Muscle of arm (tissue), 12 donors: ENCODE measurements around the gene YTHDC2. TPM values are rescaled to one million over a fixed set of nuclear protein-coding genes. Genes with fewer than 3 reads are reported as not detected.
"Not testable (repeated sequence)": the region's sequence is repeated elsewhere in the genome, so short reads cannot be mapped to it uniquely, and the experiment has no call there.

Source experiments
- DNase-seq: peaks from one replicate; pipeline ENCODE4 v3.0.0-alpha.2; 2013
- polyA plus RNA-seq, 12 donors: library from polyadenylated mRNA; unstranded; fragments of 120-200 nt; gene quantifications; one replicate each; pipeline ENCODE4 v1.2.1, GENCODE V29; 2013; ENCODE audit not compliant: insufficient read length in 12 of 12

Gene YTHDC2
- polyA plus RNA-seq, 12 donors, result 13.1 to 31.6 (median 20.6) TPM; not detected in 1

GRCh38 chr5:113600255-113600905 is 86.9 kb downstream of the YTHDC2 start:
- DNase-seq, result no peak

GRCh38 chr5:113601423-113601822 is 87.9 kb downstream of the YTHDC2 start:
- DNase-seq, result no peak

- not testable (repeated sequence) for DNase-seq
Measured at GRCh38 chr5:113603246-113603645, 89.8 kb downstream of the YTHDC2 start.

- DNase-seq, result peak; percentile 31
Measured at GRCh38 chr5:113606298-113607134, 93.0 kb downstream of the YTHDC2 start.

- DNase-seq, result no peak
Measured at GRCh38 chr5:113607361-113607760, 93.9 kb downstream of the YTHDC2 start.

GRCh38 chr5:113608113-113608596 is 94.7 kb downstream of the YTHDC2 start:
- no peak for DNase-seq

GRCh38 chr5:113612060-113612496 is 98.6 kb downstream of the YTHDC2 start:
- DNase-seq, result peak; percentile 25

GRCh38 chr5:113614191-113614590 is 100.7 kb downstream of the YTHDC2 start:
- no peak for DNase-seq

GRCh38 chr5:113615708-113616107 is 102.2 kb downstream of the YTHDC2 start:
- DNase-seq, result no peak

GRCh38 chr5:113617191-113617796 is 103.8 kb downstream of the YTHDC2 start:
- DNase-seq, result no peak

- no peak for DNase-seq
Measured at GRCh38 chr5:113632996-113633395, 119.5 kb downstream of the YTHDC2 start.

GRCh38 chr5:113634957-113635356 is 121.5 kb downstream of the YTHDC2 start:
- no peak for DNase-seq

- no peak for DNase-seq
Measured at GRCh38 chr5:113641715-113642114, 128.2 kb downstream of the YTHDC2 start.

Other genes starting within 250 kb of the YTHDC2 start
- under 1 TPM in 1 of 12 donors, not detected in 11; 0.13 TPM for gene TSSK1B, start 78.7 kb upstream of the YTHDC2 start, polyA plus RNA-seq
- gene MCC, start 25.2 kb upstream of the YTHDC2 start, polyA plus RNA-seq, result 10 to 100 TPM in 11 of 12 donors, not detected in 1; 13.8 to 23.3 (median 19.2) TPM